ENCODE results near the gene MTM1. TPM values are rescaled to one million over a fixed set of nuclear protein-coding genes. Genes with fewer than 3 reads are reported as not detected.

The MTM1 gene
- total and polyA plus RNA-seq, 12 donors = 2.4 to 14.0 (median 10.2) TPM

GRCh38 chrX:150688911-150689451, 120.6 kb downstream of the MTM1 start:
- H3K27ac ChIP-seq = no peak overlapping the region
- peaks cover 0 to 7% (median 0%) of the 10 kb centered on the region in 9 donors for H3K4me1 ChIP-seq
- DNase-seq = no peak
- peaks cover 0 to 9% (median 0%) of the 10 kb centered on the region in 11 donors for H3K9me3 ChIP-seq
- WGBS, 2 donors = 71 to 73% methylated on average over 5 of the region's 5 CpGs
- ATAC-seq = no peak
- TF ChIP-seq CTCF (IDR thresholded peaks at IDR 0.05) = no peak
- H3K4me3 ChIP-seq = no peak overlapping the region
- H3K36me3 ChIP-seq = no peaks in the 10 kb centered on the region
- H3K27me3 ChIP-seq = peaks cover 0 to under 1% (median 0%) of the 10 kb centered on the region in 7 donors
- intact Hi-C loops (cut with DNase I) = loop anchor here in 2 of 10 donors (10.0 kb wide), 1 partner anchor 734 kb away; no protein-coding TSS in a partner anchor

GRCh38 chrX:150690126-150690525, 121.7 kb downstream of the MTM1 start:
- DNase-seq = no peak
- Histone ChIP-seq H3K9me3 (peaks cover 0 to 9% (median 0%) of the 10 kb centered on the region in 11 donors), H3K4me1 (peaks cover 0 to 7% (median 0%) of the 10 kb centered on the region in 9 donors), H3K36me3 (no peaks in the 10 kb centered on the region), H3K4me3 (no peak overlapping the region), H3K27ac (no peak overlapping the region), H3K27me3 (no peaks in the 10 kb centered on the region)
- no peak for ATAC-seq
- intact Hi-C loops (cut with DNase I) = no loop called here
- TF ChIP-seq CTCF (IDR thresholded peaks at IDR 0.05) = no peak

GRCh38 chrX:150692296-150692695, 123.9 kb downstream of the MTM1 start:
- no peak for DNase-seq
- no peaks in the 10 kb centered on the region for H3K27me3 ChIP-seq
- peak overlapping the region in 7 of 10 donors; percentile 52 to 64 (median 62) for H3K4me3 ChIP-seq
- H3K4me1 ChIP-seq = peaks cover 0 to 24% (median 0%) of the 10 kb centered on the region in 9 donors
- H3K9me3 ChIP-seq = peaks cover 0 to 9% (median 0%) of the 10 kb centered on the region in 11 donors
- TF ChIP-seq CTCF (IDR thresholded peaks at IDR 0.05) = no peak
- intact Hi-C loops (cut with DNase I) = no loop called here
- H3K27ac ChIP-seq = peak overlapping the region in 2 of 10 donors; percentile 54 to 77
- 46 to 51% methylated on average over 5 of the region's 5 CpGs for WGBS, 2 donors
- no peaks in the 10 kb centered on the region for H3K36me3 ChIP-seq
- peak in 1 of 8 donors; percentile 20 for ATAC-seq

GRCh38 chrX:150692831-150693724, 124.7 kb downstream of the MTM1 start, which contains the start of gene MTMR1:
Gene MTMR1, plus strand, starts transcription at chrX:150693396. Its CDS starts 135 bp downstream, at chrX:150693531.
- 0 to 1% methylated on average over 30 to 58 of the region's 92 CpGs for WGBS, 2 donors
- no peak for TF ChIP-seq CTCF (IDR thresholded peaks at IDR 0.05)
- intact Hi-C loops (cut with DNase I) = no loop called here
- DNase-seq (peak; percentile 18 to 42), ATAC-seq (peak; percentile 49 to 82 (median 72))
- H3K27ac ChIP-seq = peak within 1 kb of the TSS; percentile 39 to 87 (median 70)
- H3K4me1 ChIP-seq = peaks cover 0 to 24% (median 0%) of the 10 kb centered on the region in 9 donors
- peaks cover 0 to 9% (median 0%) of the 10 kb centered on the region in 11 donors for H3K9me3 ChIP-seq
- no peaks in the 10 kb centered on the region for H3K27me3 ChIP-seq
- H3K4me3 ChIP-seq = peak within 1 kb of the TSS; percentile 14 to 64 (median 59)
- H3K36me3 ChIP-seq = no peaks in the 10 kb centered on the region
